Measurements from ENCODE around the gene MRS2. TPM values are rescaled to one million over a fixed set of nuclear protein-coding genes. Genes with fewer than 3 reads are reported as not detected.

MRS2 gene
- total RNA-seq: 41.6 and 42.1 TPM in 2 replicates

GRCh38 chr6:24402697-24403500, at the start of gene MRS2:
TSS of gene MRS2 (plus strand) at chr6:24402936. CDS start at chr6:24403047, 111 bp downstream.

GRCh38 chr6:24357336-24358218, 45.2 kb upstream of the MRS2 start, which contains the start of gene DCDC2:
TSS of gene DCDC2 (minus strand) at chr6:24358059. CDS start at chr6:24357750, 309 bp downstream.

Other genes with a start within 250 kb of the MRS2 start
- 3.2 and 5.3 TPM in 2 replicates for gene DCDC2, start 44.9 kb upstream of the MRS2 start, total RNA-seq
- under 0.01 TPM in 1 of 2 replicates, not detected in the other for gene GPLD1, start 86.6 kb downstream of the MRS2 start, total RNA-seq
- 4.8 and 7.2 TPM in 2 replicates for gene ALDH5A1, start 92.0 kb downstream of the MRS2 start, total RNA-seq
- gene KIAA0319, start 243.3 kb downstream of the MRS2 start, total RNA-seq: not detected in 2 replicates

Measured in myometrial cell (primary cell).